Frontal cortex (tissue), 4 donors: Measurements from ENCODE around the gene ROBO2. TPM values are rescaled to one million over a fixed set of nuclear protein-coding genes. Genes with fewer than 3 reads are reported as not detected.

ENCODE experiments used
- DNase-seq, 2 donors: peaks; one replicate each; pipeline ENCODE4 v3.0.0; 2012; ENCODE audit warnings: low spot score in 2 of 2
- FAIRE-seq: peaks from 2 replicates; lab custom pipeline; 2012; peaks lifted over from hg19 to GRCh38; lab: Jason Lieb, UNC
- total RNA-seq: library from RNA; depleted of rRNA; stranded (reverse); fragments of >200 nt; gene quantifications from one replicate; pipeline ENCODE4 v1.2.3, GENCODE V29; 2014
- donor health status: control.
- donor health status: control.
- donor health status: control.

The ROBO2 gene
- total RNA-seq, 1 donor from 2014 or later, result 245 TPM

DNA sequence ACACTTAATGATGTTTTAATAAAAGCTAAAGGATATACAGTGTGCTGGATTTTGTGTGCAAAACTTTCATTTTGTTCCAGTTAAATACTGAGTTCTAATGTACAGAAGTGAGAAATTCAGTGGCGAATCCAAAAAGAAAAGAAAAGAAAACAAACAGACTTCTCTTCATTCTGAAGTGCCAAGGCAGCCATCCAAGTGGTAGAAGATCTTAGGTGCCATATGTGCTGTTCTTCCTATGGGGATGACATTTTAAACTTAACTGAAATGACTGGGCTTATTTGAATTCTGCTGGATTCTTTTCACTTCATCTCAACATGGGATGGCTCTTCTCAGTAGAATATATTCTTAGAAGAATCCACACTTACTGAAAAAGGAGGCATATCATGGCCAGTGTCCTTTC lies 416.5 kb downstream of the ROBO2 start:
- DNase-seq (no peak), FAIRE-seq (no peak)

DNA sequence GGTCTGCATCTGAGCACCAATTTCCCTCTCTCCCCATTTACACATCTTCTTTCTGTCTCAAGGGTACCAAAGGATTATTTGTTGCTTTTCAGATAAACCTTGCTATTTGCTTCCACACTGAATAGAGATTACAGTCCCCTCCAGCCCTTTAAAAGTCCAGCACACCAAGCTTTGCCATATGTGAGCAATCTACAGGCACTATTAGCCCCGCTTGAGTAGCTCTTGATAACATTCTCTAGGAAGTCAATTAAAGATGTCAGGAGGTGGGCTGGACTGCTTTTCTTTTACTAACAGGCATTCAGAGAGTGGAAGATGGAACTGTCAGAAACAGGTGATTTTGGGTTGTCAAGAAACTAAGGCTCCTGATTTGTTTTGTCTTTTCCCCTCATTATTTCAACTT lies 417.0 kb downstream of the ROBO2 start:
- no peak for DNase-seq
- no peak for FAIRE-seq

DNA sequence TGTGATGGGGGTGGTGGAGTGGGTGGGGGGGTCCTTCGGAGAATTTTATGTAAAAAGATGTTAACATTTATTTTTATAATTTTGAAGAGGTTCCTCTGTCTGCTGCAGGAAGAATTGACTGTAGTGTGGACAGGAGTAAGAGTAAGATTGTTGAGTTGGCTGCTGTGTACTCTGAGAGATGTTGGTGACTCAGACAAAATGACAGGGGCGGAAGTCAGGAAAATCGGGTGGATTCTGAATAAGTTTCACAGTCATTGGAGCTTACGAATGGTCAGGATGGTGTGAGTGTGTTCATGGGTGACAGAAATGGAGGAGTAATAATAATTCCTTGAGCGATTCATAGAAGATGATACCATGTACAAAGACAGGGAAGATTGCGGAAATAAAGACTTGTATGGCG lies 420.0 kb downstream of the ROBO2 start:
- FAIRE-seq (no peak), DNase-seq (no peak)

DNA sequence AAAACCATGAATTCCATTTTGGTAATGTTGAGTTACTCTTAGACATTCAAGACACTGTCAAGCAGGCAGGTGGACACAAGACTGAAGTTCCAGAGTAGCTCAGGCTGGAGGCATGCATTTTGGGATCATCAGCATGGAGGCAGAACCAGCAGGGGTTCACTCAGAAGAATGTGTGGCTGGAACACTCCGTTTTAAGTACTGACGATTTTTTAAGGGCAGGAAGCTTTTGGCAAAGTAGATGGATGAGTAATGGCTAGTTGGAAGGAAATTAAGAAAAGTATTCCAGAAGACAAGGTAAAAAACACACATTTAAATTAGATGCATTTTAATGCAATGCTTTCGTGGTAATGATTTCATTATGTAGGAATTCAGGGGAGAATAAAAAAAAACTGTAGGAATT lies 420.4 kb downstream of the ROBO2 start:
- FAIRE-seq (no peak), DNase-seq (no peak)

DNA sequence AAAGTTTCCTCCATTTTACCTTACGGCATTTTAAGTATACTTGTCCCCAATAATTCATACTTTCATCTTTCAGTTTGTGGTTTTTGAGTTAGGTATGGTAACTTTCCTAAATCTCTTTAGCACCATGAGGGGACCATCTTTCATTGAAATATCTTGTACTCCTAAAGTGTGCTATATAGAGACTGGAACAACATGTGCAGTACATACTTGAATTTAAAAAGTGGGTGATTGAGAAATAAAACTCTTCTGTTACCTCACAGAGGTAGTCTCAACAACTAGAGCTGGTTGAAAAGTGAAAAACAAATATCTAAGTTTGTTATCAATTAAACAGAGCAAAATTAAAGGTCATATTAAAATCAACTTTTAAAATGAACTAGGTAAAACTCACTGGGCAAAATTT lies 423.1 kb downstream of the ROBO2 start:
- DNase-seq, result no peak
- no peak for FAIRE-seq

DNA sequence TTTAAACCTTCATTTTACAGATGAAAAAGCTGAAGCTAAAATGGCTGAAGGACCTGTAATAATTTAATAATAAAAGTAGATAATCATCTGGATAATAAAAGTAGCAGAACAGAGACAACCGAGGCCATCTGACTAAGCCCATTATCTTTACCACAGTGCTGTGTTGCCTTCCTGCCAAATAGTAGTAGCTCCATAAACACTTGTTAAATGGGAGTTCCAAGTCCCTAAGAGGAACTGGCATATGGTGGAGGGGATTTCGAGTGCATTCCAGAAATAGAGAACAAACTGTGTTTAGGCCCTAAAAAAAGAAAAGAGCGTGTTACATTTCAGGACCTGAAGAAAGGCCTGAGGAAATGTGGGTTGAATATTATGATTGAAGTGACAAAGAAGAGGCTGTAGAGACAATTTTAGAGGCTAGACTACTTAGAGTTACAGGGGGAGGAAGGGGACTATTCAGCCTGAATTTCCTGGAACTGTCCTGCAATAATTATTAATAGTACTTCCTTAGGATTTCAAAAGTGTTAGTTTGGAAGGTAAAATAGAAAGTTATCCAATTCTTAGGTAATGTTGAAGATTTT lies 424.3 kb downstream of the ROBO2 start:
- DNase-seq (no peak), FAIRE-seq (no peak)

DNA sequence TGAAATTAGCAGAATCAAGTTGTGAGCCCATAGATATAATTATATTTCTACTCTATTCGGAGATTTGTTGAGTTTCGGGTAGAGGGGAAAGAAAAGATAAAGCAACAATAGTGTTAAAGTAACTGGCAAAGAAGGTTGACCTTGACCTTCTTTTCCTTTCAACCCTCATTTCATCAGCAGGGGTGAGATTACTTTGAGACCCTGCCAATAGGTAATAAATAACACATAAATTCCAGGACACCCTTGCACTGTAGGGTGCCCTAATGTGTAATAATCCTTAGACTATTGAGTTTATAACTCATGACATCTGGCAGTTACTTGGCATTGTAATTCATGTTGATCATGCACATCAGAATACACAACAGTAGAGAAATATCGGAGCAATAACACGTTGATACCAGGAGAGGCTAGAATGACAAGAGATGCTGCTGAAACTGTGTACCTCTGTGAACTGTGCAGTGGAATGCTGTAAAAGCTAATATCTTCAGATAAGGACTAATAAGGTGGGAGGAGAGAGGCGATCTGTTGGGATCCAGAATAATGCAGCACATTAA lies 426.7 kb downstream of the ROBO2 start:
- no peak for DNase-seq

DNA sequence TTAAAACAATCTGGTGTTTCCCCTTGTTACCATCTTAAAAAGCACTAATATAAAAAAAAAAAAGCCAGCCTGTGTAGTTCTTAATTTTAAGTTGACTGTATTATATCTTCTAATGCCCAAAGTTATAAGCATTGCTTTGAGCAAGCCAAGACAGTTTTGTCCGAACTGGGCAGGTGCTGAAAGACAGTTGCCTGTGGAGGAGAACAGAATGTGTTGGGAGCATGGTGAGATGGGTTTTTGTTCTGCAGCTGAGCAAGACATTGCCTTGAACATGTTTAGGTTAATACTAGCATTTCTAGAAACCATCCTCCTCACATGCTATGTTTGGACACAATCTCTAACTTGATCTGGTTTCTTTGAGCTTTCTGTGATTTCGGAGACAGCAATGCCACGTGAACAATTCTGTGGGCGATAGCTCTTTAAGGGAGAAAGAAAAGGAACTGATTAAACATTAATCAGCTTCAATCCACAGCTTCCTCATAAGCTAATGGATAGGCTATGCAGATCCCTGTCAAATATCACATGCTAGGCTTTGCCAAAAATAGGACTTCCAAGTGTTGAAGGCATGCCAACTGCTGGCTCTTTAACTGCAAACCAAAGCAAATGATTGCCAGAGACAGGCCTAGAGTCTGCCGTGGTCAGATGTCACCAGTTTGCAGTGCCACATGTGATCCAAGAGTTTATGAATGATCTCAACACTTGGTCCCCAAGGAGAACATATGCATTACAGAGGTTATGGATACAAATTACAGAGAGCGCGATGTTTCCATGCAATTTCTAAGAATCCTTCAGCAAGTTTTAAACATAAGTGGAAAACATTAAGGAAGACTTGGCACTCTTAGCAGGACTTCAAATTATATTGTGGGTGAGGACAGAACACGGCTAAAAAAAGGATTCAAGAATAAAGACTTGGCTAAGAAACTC lies 428.1 kb downstream of the ROBO2 start:
- FAIRE-seq (no peak), DNase-seq (no peak)

More for the DNA sequence above, 426.7 kb downstream of the ROBO2 start:
- no peak for FAIRE-seq

DNA sequence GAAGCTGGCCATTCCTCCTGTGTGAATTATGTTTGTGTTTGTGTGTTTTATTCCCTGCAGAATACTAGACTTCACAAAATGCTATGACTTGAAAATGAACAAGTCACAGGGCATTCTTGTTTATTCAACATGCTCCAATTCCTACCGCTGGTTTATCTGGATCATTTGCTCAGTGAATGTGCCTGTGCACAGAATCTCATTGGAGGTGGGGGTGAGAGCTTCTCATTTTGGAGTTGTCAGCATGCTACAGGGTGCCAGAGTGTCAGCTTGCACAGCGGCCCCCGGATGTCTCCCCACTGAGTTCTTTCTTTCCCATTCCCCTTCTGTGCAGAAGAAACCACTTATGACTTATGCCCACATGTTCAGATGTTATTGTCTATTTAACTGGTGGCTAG lies 428.7 kb downstream of the ROBO2 start:
- FAIRE-seq, result no peak
- no peak for DNase-seq

DNA sequence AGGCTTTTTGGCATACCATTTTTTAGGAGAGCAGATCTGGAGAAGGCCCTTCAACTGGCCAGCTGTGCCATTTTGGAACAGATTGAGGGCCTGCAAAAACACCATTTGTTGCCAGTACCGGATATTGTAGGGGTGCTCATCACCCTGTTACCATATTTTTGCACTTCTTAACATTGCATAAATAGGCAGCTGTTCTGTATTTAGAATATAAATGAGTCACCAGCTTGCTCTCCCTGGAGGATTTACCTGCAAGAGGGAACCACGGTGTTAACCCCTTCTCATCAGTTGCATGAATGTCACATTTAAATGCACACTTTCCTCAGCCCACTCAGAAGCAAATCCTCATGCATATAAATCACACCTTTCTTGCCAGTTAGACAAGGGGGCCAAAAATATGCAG lies 435.6 kb downstream of the ROBO2 start:
- FAIRE-seq (no peak), DNase-seq (no peak)

DNA sequence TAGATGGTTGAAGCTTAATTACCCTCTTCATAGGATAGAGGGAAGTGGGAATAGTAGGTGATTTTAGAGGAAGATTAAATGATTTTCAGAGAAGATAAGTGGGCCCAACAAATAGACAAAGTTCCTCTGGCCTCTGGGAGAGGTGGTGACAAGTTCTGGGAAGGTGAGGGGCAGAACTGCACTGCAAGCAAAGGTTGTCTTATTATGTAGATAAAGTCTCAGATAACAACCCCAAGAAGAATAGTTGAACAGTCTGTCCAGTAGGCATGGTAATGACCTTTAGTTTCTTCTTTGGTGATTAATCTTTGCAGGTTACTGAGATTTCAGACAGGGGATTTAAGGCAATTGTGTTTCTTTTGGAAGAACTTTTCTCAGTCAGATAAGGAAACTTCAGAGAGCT lies 439.1 kb downstream of the ROBO2 start:
- FAIRE-seq, result no peak
- DNase-seq, result no peak

DNA sequence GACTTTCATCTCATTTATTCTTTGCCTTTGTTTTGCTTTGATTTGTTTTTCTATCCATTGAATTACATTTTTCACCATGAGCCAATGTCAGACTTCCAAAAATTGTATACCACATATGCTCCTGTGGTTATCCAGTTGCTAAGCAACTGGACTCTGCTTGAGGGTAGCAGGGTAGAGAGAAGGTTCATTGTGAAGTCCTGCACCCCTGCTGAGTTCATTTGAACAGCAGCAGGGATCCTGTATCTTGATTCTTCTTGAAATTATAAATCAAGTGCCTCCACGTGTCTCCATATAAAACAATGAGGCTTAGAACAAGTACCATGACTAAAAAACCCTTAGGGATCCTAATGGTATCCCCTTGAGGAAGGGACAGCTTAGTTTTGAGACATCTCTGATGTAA lies 449.3 kb downstream of the ROBO2 start:
- FAIRE-seq (no peak), DNase-seq (no peak)

DNA sequence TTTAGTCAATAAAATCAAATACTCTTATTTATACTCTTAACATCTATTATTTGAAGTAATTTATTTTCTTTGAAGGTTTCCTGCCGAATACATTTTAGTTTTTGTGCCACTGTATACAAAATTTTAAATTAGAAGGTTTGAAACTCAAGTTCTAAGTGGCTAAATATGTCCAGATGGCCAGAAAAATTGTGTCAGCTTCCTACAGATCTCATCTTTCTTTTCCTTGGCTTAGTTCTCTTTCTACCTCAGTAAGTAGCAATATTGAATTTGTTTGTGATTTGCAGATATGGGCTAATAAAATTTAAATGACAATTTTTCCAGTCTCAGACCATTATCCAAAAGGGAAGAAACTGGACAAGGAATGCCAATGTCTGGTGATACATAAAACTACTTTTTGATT lies 452.1 kb downstream of the ROBO2 start:
- DNase-seq, result no peak
- FAIRE-seq, result no peak

DNA sequence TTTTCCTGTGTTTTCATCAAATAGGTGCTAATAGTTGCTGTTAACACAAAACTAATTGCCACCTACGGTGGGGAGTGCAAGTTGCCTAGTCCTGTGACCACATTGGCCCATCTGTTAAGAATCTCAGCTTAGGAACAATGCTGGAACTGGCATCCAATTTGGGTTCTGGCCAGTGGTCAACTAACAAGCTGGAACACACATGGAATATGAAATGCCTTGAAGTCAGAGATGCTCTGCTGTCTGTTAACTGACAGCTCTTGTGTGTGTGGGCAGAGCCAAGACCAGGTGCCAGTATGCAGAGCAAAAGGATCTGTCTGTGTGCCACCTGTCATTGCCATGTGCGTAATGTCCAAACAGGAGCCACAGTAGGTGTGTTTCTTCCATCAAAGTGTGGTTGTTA lies 460.8 kb downstream of the ROBO2 start:
- no peak for DNase-seq
- FAIRE-seq, result no peak

DNA sequence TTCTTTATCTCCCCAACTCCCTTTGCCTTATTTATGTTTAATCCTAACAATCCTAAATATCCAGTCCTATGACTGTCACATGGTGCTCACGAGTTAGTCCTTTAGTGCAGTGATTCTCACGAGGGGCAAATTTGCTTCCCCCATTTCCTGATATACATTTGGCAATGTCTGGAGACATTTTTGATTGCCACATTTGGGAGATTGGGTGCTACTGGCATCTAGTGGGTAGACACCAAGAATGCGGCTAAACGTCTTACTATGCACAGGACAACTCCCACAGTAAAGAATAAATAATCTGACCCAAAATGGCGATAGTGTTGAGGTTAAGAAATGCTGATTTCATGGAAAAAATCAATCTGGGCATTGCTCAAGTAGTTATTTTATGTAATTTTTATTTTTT lies 466.5 kb downstream of the ROBO2 start:
- DNase-seq (no peak), FAIRE-seq (no peak)

DNA sequence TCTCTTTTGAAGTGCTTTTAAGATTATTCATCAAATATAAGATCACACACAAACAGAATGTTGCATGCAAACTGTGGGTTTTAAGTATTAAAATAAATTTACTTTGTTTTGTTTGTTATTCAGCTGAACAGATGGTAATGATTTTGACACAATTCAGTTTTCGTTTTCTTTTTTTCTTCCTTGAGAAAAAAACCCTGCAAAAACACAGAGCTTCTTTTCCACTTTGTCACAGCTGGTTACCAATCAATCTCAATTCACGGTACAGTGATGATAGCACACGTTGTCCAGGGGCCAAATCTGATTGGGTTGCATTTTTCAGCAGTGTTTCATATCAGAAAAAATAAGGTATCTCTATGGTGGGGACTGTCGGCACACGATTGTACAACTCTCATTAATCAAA lies 473.6 kb downstream of the ROBO2 start:
- FAIRE-seq (no peak), DNase-seq (no peak)

DNA sequence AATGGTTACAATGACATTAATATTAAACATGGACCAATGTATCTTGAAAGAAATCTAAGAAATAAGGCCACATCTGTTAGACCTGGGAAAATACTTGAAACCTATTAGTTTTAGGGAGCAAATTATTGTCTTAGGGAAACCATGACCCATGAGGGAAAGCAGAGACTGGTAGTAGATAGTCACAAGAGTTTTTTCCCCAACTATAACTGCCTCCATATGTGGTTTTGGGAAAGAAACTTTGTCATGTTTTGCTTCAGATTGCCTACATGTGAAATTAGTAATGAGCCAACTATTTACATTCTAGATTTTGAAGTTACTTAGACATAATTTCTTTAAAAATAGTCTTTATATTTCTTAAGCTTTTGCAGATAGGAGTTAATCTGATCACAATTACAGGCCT lies 474.9 kb downstream of the ROBO2 start:
- DNase-seq (no peak), FAIRE-seq (no peak)

DNA sequence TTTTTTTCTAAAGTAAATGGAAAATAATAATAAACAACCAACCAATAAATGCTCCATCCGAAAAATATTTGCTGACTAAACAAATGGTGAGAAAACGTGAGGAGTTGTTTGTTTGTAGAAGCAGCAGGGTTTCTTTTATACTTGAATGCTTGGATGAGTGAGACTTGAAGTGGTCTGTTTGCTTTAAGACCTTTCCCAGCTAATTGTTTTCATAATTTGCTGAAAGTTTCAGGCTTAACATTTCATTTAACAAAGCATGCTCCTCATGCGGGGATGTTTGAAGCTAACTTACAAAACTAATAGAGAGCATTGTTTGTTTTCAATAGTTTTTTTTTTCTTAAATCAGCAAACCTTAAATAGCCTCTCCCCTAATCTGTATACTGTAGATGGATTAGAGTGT lies 484.6 kb downstream of the ROBO2 start:
- DNase-seq (no peak), FAIRE-seq (no peak)

DNA sequence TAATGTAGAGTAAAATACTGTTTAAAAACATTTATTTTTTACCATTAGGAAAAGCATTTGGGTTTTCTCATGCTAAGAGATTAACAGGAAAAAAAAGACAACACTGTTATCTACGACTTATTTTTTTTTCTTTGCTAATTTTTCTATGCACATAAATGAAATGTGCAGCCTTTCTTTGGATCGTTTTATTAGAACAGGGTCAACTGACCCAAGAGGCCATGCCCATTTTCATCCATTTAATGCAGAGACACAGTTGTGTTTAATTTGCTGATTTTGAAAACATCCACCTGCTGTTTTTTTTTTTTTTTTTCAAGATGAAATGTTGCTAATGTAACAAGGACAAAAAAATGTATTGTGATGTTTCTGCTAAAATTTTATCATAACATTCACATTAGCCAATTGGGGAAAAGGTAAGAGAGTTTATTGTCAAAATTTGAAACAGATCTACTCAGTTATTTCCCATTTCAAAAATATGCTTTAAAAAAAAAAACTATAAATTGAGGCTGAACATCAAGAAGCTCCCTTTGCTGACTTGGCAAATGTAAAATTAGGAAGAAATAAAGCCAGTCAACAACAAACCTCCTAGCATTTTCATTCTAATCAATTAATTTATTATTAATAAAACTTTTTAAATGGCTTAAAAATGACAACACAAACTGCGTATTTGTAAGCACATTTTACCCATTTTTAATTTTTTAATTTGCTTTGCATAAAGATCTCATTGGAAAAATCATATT lies 485.2 kb downstream of the ROBO2 start:
- FAIRE-seq (peak; percentile 31), DNase-seq (no peak)

DNA sequence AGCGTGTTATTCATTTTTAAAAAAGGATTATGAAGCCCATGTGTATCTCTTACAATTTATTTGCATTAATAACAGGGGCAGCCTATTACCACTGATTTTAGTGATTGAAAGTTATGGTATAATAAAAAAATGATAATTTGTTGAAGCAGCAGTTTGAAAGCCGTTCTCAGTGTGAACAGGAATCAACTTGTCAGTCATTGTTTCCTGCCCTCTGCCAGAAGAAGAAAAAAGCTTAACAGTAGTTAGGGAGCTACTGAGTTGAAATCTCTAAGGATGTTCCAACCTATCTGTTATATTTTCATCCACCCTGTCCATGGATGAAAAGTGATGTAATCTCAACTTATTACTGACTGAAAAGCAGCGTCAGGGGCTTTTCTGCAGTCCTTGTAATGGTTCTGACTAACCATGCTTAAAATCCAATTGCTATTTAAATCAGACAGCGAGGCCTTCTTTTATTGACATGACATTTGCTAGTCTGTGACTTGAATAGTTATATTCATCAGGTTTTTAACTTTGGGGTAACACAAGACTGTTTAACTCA lies 486.7 kb downstream of the ROBO2 start:
- DNase-seq, result no peak
- no peak for FAIRE-seq
